Endodermal cell (in vitro differentiated cells): ENCODE data around the gene CSH1. TPM values are rescaled to one million over a fixed set of nuclear protein-coding genes. Genes with fewer than 3 reads are reported as not detected.

ENCODE experiments used
- DNase-seq: peaks from one replicate; pipeline ENCODE4 v3.0.0-alpha.2; 2017
- H3K27ac ChIP-seq: 2 replicates; pipeline ENCODE4 v1.5.1; 2013; ENCODE audit warnings: mild to moderate bottlenecking, low read depth, low read length, moderate library complexity
- H3K27me3 ChIP-seq: 2 replicates; pipeline ENCODE4 v1.6.1; 2013; ENCODE audit warnings: mild to moderate bottlenecking, low read length, moderate library complexity; ENCODE audit not compliant: insufficient read depth, control insufficient read depth, poor library complexity, severe bottlenecking
- H3K36me3 ChIP-seq: 2 replicates; pipeline ENCODE4 v1.7.0; 2013; ENCODE audit warnings: mild to moderate bottlenecking, low read length, moderate library complexity; ENCODE audit not compliant: control insufficient read depth, insufficient read depth
- H3K4me1 ChIP-seq: one replicate; pipeline ENCODE4 v1.7.0; 2013; ENCODE audit warnings: low read length; ENCODE audit not compliant: control insufficient read depth, insufficient read depth
- H3K4me3 ChIP-seq: 2 replicates; pipeline ENCODE4 v1.5.1; 2013; ENCODE audit warnings: mild to moderate bottlenecking, low read length, moderate library complexity
- H3K9ac ChIP-seq: 2 replicates; pipeline ENCODE4 v1.6.1; 2013; ENCODE audit warnings: mild to moderate bottlenecking, low read length, moderate library complexity; ENCODE audit not compliant: poor library complexity, severe bottlenecking; ENCODE audit errors: extremely low read depth
- H3K9me3 ChIP-seq: 2 replicates; pipeline ENCODE4 v1.6.1; 2013; ENCODE audit warnings: mild to moderate bottlenecking, low read length, moderate library complexity; ENCODE audit not compliant: control insufficient read depth
- H3K27ac Mint-ChIP-seq: 2 replicates; pipeline ENCODE4 v1.8.0; 2020; ENCODE audit warnings: mixed read lengths
- H3K27me3 Mint-ChIP-seq: 2 replicates; pipeline ENCODE4 v1.8.0; 2021; ENCODE audit warnings: mild to moderate bottlenecking, mixed read lengths; ENCODE audit not compliant: insufficient read depth
- H3K36me3 Mint-ChIP-seq: 2 replicates; pipeline ENCODE4 v1.8.0; 2020; ENCODE audit warnings: low read depth, mixed read lengths
- H3K4me1 Mint-ChIP-seq: 2 replicates; pipeline ENCODE4 v1.8.0; 2020; ENCODE audit warnings: mixed read lengths
- H3K4me3 Mint-ChIP-seq: 2 replicates; pipeline ENCODE4 v1.8.0; 2020; ENCODE audit warnings: mild to moderate bottlenecking, moderate library complexity, mixed read lengths
- H3K9me3 Mint-ChIP-seq: 2 replicates; pipeline ENCODE4 v1.8.0; 2020; ENCODE audit warnings: mild to moderate bottlenecking, mixed read lengths
- CTCF ChIP-seq: fragments of 200-600 bp; sonication (generic); conservative IDR thresholded peaks from 2 replicates; pipeline ENCODE4 v1.5.0; 2021; ENCODE audit warnings: antibody characterized with exemption, mild to moderate bottlenecking
- WGBS, 2 experiments: methylation state at CpG; one replicate each; pipeline versions ENCODE4 v1.1.5 to v1.1.7; 2013; ENCODE audit warnings: missing lambda C conversion rate in 2 of 2, mixed read lengths in 1 of 2; ENCODE audit not compliant: insufficient coverage in 1 of 2, insufficient read length in 1 of 2; 5-methylcytosine and 5-hydroxymethylcytosine counted together
- total RNA-seq, 2 donors: library from RNA; stranded (reverse); fragmentation: NEBNext Ultra II Directional in 1 of 2; extraction: Animal tissue kit (Norgen Biotek cat#: 25700) in 1 of 2; gene quantifications; 2 replicates in 1 of 2; 3 replicates in 1 of 2; pipeline ENCODE4 v1.2.1, GENCODE V29; 2021

CSH1 gene
- total RNA-seq, 2 donors from 2014 or later, result 0.64 TPM; not detected in 1

GRCh38 chr17:63928966-63929695 is 32.8 kb upstream of the CSH1 start:
- H3K9ac ChIP-seq, result no peak overlapping the region
- no peaks in the 10 kb centered on the region for H3K27me3 Mint-ChIP-seq

DNA sequence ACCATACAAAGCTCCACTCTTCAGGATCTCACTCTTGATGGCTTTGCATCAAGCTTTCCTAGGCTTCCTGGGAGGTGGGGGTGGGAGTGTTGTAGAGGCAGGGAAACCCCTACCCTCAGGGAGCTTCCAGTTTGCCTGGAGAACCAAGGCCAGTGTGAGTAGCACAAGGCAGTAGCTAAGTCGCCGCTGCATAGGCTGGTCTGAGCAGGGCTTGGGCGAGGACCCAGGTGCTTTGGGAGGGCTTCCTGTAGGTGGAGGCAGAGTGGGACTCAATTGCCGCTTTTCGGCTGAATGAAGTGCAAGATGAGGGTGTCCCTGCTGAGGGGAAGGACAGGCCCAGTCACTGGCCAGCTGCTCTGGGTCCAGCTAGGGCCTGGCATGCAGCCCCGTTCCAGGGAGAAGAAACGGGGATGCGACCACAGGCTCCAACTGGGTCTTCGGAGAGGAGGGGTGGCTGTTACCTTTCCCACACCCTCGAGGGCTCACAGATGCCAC is 31.8 kb upstream of the CSH1 start:
- no peaks in the 10 kb centered on the region for H3K27me3 Mint-ChIP-seq
- Histone ChIP-seq H3K27me3 (no peaks in the 10 kb centered on the region), H3K4me3 (no peak overlapping the region), H3K9me3 (no peaks in the 10 kb centered on the region), H3K4me1 (no peaks in the 10 kb centered on the region), H3K36me3 (no peaks in the 10 kb centered on the region), H3K27ac (no peak overlapping the region), H3K9ac (no peak overlapping the region)
- H3K9me3 Mint-ChIP-seq, result no peaks in the 10 kb centered on the region
- no peak for DNase-seq
- no peak overlapping the region for H3K4me3 Mint-ChIP-seq
- no peaks in the 10 kb centered on the region for H3K36me3 Mint-ChIP-seq
- 67 to 85% methylated on average over 3 to 10 of the region's 10 CpGs for WGBS, 2 experiments
- H3K4me1 Mint-ChIP-seq, result no peaks in the 10 kb centered on the region
- TF ChIP-seq CTCF, result no peak
- H3K27ac Mint-ChIP-seq, result no peak overlapping the region

More at GRCh38 chr17:63928966-63929695, 32.8 kb upstream of the CSH1 start:
- Mint-ChIP-seq H3K4me1 (no peaks in the 10 kb centered on the region), H3K4me3 (no peak overlapping the region), H3K36me3 (no peaks in the 10 kb centered on the region), H3K27ac (no peak overlapping the region), H3K9me3 (no peaks in the 10 kb centered on the region)
- no peaks in the 10 kb centered on the region for H3K4me1 ChIP-seq
- no peaks in the 10 kb centered on the region for H3K36me3 ChIP-seq
- H3K27me3 ChIP-seq, result no peaks in the 10 kb centered on the region
- no peak for TF ChIP-seq CTCF
- H3K9me3 ChIP-seq, result no peaks in the 10 kb centered on the region
- no peak overlapping the region for H3K27ac ChIP-seq
- DNase-seq, result no peak
- H3K4me3 ChIP-seq, result no peak overlapping the region
- 94 to 100% methylated on average over 3 to 10 of the region's 10 CpGs for WGBS, 2 experiments

DNA sequence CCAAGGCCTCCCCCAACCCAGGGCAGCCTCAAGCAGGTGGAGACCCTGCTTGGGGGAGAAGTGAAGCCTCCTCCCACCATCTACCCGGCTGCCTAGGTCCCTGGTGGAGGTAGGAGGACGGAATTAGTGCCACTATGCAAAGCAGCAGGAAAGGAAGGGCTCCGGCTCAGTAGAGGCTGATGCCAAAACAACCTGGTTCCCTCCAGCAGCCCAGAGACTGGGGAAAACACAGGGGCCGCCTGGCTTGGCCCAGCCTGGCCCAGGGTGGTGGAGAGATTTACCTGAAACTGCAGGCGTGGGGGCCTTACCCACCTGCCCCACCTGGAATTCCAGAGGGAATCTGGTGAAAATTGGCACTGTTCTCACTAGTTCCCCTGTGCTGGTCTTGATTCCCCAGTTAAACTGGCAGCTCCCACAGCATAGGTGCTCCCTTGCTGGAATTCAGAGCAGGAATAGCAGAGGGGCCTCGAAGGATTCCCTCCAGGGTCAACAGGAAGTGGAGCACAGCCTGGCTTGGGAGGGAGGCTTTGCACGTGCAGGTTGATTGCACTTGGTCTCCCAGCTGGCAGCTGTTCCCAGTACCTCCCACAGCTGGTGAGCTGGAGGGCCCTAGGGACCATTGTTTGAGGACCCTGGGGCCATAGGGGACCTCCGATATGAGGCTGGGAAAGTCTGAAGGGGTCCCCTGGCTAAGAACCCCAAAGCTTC is 31.2 kb upstream of the CSH1 start:
- DNase-seq, result no peak
- no peak overlapping the region for H3K27ac Mint-ChIP-seq
- H3K4me3 Mint-ChIP-seq, result no peak overlapping the region
- no peaks in the 10 kb centered on the region for H3K9me3 ChIP-seq
- no peaks in the 10 kb centered on the region for H3K36me3 ChIP-seq
- no peaks in the 10 kb centered on the region for H3K9me3 Mint-ChIP-seq
- H3K4me1 ChIP-seq, result no peaks in the 10 kb centered on the region
- no peaks in the 10 kb centered on the region for H3K27me3 Mint-ChIP-seq
- H3K27me3 ChIP-seq, result no peaks in the 10 kb centered on the region
- H3K4me3 ChIP-seq, result no peak overlapping the region
- no peaks in the 10 kb centered on the region for H3K36me3 Mint-ChIP-seq
- no peak for TF ChIP-seq CTCF
- WGBS, 2 experiments, result 79 to 87% methylated on average over 4 to 7 of the region's 8 CpGs
- no peak overlapping the region for H3K9ac ChIP-seq
- H3K4me1 Mint-ChIP-seq, result no peaks in the 10 kb centered on the region
- no peak overlapping the region for H3K27ac ChIP-seq
